ENCODE results near the gene MOGAT2.
"Not testable (repeated sequence)": the region's sequence is repeated elsewhere in the genome, so short reads cannot be mapped to it uniquely, and the experiment has no call there.

Gene MOGAT2

DNA sequence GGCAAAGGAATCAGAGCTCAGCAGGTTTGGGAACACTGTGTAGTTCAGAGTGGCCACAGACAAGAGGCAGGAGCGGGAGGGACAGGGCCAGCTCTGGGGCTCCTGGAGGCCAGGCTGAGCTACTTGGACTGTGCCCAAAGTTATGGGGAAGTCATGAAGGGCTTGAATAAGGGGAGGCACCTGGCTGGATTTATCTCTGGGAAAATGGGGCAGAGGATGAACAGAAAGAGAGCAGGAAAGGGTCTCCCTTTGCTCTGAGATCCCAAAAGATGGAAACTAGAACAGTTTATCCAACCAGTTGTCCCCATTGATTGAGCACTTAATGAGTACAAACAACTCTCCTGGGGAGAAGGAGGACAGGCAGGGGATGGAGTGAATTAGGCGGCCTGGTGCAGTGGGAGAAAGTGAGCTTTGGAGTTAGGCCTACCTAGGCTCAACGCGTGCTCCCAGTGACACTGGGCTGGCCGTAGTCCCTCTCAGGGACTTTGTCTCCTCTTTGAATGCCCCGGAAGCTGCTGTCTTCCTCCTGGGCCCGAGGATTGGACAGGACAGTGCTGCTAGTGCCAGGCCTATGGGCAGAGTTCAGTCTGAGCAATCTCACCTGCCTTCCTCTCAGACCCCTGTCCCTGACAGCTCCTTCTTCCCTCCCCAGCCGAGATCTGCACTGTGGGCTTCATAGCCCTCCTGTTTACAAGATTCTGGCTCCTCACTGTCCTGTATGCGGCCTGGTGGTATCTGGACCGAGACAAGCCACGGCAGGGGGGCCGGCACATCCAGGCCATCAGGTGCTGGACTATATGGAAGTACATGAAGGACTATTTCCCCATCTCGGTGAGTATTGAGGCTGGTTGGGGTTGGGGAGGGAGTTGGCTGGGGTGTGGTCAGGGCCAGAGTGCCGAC lies 2.0 kb downstream of the MOGAT2 start:
- no peak for DNase-seq

DNA sequence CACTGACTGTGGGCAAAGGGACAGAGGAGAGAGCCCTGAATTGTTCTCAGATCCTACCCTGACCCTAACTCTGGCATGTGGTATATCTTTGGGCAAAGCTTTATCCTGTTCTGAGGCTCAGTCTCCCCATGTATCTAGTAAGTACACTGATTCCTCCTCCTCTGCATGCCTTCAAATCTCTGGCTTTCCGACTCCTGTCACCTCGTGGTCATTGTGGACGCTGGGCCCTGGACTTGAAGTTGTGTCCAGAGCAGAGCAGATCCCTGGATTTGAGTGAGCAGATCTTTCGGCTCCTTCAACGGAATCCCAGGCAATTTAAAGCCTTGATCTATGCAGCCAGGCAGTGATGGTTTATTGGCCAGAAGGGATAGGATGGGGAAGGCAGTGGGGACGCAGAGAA lies 3.0 kb downstream of the MOGAT2 start:
- no peak for DNase-seq

DNA sequence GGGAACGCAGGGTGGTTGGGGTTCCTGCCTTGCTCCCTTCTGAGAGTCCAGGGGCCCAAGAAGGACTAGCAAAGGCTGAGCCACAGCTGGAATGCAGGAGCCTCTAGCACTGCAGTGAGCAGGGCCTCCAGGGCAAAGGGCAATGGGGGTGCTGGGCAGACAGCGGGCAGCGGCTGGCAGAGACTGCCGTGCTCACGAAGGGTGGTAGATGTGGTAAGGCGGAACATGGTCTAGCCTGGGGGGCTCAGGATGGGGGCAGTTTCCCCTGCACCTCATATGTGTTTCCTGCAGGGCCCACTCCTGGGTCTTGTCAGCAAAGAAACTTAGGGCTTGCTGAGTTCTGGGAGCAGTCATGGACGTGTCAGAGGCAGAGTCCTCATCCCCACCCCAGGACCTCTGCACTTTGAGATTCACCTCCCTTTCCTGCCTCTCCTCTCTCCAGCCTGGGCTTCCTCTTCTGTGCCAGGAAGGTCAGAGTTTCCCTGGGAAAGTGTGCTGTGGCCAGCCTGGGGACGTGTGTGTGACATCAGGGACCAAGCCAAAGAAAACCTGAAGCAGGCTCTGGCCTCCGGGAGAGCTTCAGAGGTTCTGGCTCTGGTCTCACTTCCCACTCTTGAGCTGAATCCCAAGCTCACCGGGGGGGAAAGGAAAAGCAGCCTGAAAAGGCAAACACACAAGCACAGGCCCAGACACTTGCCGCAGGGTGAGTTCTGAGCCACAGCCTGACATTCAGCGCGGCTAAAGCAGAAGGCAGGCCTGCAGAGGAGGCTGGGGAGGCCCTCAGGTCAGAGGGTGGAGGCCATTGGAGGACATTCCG lies 4.4 kb downstream of the MOGAT2 start:
- DNase-seq, result no peak

DNA sequence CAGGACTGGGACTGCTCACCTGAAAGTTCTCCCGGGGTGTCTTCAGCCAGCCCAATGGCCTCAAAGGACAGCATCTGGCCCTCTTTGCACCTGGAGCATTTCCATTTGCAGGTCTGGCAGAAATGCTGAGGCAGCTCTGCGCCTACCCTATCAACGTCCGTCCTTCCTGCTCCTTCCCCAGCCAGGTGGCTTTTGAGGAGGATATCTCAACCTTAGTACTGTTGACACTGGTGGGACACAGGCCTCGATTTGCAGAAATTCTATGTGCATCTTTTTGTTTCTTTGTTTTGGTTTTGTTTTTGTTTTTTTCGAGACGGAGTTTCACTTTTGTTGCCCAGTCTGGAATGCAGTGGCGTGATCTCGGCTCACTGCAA lies 5.0 kb downstream of the MOGAT2 start:
- DNase-seq, result no peak

DNA sequence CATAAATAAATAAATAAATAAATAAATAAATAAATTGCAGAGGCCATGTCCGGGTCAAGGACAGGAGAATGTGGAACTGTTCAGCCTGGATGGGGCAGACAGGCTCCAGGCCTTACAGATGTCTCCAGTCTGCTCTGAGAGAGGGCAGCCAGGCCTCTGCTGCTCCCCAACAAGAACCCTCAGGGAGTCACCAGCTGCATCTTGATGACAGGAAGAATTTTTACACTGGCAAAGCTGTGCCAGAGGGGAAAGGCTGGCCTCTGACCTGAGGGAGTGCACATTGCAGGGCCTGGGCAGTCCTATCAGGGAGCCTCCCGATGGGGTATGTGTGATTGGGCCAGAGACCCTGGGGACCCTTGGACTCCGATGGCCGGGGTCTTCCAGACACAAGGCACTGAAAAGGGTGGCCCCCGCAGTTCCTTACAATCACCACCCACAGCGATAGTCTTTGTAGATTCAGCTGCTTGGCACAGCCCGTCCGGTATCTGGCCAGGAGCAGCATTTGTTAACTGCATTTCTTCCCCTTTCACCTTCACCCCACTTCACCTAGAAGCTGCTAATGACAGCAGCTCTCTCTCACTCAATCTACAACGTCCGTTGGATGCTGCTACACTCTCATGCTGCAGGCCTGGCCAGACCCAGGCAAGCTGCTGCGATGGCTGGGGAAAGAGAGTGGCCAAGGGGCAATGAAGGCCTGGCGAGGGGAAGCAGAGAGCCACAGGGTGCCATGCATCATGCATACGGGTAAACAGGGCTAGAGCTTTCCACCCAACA lies 8.1 kb downstream of the MOGAT2 start:
- no peak for DNase-seq

DNA sequence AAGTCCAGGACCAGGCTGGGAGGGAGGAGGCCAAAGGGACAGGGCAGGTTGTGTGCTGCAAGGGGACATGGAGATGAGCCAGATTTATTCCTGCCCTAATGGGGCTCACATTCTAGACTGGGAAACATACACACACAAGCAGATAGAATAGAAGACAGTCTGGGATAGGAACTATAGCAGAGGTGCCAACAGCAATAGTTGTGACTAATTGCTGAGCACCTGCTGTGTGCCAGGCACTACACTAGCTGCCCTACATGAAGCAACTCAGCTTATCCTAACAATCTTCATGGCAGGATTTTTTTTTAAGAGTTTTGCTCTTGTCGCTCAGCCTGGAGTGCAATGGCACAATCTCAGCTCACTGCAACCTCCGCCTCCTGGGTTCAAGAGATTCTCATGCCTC lies 11.4 kb downstream of the MOGAT2 start:
- DNase-seq, result no peak

DNA sequence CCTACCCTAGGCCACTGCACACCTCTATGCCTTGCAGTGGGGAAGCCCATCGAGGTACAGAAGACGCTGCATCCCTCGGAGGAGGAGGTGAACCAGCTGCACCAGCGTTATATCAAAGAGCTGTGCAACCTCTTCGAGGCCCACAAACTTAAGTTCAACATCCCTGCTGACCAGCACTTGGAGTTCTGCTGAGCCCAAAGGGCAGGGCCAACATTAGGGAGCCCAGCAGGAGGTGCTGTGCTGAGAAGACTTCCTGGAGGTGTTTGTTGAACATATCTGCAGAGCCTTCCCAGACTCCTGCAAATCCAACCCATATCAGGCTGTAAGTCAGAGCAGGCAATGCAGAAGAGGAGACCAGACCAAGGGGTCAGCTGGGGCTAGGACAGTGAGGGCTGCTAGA lies 13.5 kb downstream of the MOGAT2 start:
- no peak for DNase-seq

DNA sequence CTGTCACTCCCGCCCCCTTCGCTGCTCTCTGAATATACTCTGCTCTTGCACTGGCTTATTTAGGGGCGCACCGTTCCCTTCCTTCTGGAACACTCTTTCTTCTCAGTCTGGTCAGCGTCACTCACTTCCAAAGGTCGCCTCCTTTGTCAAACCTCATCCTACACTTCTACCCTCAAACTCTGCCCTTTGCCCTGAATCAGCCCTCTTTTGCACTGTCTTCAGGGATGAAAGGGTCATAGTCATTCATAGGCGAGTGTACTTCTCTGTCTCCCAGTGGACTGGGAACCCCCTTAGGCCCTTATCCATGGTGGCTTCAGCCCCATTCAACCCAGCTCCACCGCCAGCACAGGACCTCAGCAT lies 15.4 kb downstream of the MOGAT2 start:
- DNase-seq, result no peak

DNA sequence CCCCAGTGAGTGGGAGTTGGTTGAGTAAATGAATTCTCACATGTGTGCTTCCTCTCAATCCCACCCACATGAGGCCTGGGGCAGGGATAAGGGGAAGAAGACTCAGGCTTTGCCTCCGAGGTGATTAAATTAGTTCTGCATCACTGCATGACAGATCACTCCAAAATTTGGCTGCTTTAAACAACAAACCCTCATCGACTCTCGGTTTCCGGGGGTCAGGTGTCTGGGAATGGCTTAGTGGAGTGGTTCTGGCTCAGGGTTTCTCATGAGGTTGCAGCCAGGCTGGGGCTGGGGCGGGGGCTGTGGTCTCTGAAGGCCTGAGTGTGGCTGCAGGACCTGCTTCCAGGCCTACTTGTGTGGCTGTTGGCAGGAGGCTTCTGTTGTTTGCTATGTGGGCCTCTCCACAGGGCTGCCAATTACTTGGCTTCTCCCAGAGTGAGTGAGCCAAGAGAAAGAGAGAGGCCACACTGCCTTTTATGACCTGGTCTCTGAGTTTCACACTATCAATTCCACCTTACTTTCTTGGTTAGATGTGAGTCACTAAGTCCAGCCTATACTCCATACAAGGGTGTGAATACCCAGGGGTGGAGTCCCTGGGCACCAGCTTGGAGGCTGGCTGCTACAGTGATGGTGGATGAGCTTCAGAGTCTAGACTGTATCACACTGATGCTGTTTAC lies 15.9 kb downstream of the MOGAT2 start:
- no peak for DNase-seq

DNA sequence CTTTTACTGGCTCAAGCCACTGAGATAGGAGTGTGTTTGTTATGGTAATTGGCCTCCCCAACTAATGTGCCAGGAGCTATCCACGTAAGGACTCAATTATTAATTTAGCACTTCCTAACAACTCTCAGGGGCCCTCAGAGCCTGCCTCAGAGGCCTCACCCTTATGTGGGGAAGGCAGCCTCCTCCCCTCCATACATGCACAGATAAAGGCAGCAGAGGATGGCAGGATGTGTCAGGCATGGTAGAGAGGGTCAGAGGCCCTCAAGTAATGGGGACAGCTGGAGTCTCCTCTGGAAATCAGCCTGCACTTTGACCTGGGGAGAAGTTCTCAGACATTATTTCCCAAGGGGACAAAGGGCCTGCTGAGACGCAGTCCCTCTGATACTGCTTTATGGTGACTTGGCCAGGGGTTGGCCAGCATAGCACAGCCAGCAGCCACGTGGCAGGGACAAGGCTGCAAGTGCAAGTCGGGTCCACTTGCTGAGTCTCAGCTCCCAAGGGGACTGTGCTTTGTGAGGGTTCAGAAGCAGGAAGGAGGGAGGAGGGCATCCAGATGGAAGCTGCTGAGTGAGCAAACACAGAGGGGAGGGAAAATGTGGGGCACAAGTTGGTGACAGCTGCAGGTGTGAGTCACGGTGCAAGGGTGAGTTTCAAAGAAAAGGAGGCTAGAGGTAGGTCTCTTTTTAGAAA lies 17.0 kb downstream of the MOGAT2 start:
- no peak for DNase-seq

DNA sequence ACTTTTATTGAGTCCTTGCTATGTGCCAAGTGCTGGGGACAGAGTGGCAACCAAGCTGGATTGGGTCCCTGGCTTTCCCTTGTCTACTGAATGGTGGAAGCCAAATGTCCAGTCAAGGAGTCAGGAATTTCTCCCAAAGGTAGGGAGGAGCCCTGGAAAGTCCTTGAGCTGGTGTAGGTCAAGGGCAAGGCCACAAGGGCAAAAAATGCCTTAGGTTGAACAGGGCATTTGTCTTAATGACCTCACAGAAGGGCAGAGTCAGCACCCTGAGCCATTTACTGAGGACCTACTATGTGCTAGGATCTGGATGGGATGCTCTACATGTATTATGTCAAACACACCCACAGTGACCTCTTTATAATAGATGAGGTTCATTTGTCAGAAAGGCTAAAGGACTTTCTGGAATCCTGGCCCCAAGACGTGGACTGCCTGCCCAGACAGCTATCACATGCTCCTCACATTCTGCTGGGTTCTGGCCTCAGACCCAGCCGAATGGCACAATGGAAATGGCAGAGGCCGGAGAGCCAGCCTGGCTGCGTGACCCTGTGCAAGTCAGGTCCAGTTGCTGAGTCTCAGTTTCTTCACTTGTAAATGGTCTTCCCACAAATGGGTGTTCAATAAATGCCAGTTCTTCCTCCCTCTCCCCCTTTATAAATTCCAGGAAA lies 17.7 kb downstream of the MOGAT2 start:
- DNase-seq, result no peak

DNA sequence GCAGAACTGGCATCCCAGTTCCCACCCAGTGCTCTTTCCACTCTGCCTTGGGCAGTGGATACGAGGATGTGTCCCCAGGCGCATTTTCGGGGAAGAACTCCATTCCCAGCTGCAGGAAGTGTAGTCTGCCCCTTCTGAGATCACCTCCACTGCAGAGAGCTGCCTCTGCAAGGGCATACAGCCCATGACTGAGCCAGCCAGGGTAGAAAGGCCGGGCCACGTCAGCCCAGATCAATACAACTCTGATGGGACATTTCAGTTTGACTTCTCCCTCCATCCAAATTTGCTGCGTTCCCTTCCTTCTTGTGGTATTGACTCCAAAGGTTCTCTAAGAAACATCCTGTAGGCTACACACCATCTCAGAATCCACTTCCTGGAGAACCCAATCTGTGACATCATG lies 19.7 kb downstream of the MOGAT2 start:
- DNase-seq, result no peak

DNA sequence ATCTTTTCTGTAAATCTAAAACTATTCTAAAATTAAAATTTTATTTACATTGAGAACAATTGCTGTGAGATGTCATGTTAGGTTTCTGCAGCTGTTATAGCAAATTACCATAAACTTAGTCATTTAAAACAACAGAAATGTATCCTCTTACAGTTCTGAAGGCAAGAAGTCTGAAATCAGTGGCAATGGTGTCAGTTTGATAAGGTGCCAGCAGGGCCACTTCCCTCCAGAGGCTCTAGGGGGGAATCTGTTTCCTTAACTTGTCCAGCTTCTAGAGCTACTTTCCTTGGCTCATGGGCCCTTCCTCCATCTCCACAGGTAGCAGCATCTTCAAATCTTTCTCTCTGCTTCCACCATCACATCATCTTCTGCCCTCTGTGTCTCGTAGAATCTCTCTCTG lies 23.0 kb downstream of the MOGAT2 start:
- no peak for DNase-seq

DNA sequence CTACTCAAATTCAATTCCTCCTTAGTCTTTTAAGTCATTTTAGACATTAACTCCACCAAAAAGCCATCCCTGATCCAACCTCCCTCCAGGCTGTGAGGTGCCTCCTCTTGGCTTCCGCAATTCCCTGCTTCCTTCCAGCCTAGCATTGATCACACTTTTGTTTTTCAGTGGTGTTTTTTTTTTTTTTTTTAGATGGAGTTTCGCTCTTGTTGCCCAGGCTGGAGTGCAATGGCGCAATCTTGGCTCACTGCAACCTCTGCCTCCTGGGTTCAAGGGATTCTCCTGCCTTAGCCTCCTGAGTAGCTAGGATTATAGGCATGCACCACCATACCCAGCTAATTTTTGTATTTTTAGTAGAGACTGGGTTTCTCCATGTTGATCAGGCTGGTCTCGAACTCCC lies 25.5 kb downstream of the MOGAT2 start:
- DNase-seq, result not testable (repeated sequence)

DNA sequence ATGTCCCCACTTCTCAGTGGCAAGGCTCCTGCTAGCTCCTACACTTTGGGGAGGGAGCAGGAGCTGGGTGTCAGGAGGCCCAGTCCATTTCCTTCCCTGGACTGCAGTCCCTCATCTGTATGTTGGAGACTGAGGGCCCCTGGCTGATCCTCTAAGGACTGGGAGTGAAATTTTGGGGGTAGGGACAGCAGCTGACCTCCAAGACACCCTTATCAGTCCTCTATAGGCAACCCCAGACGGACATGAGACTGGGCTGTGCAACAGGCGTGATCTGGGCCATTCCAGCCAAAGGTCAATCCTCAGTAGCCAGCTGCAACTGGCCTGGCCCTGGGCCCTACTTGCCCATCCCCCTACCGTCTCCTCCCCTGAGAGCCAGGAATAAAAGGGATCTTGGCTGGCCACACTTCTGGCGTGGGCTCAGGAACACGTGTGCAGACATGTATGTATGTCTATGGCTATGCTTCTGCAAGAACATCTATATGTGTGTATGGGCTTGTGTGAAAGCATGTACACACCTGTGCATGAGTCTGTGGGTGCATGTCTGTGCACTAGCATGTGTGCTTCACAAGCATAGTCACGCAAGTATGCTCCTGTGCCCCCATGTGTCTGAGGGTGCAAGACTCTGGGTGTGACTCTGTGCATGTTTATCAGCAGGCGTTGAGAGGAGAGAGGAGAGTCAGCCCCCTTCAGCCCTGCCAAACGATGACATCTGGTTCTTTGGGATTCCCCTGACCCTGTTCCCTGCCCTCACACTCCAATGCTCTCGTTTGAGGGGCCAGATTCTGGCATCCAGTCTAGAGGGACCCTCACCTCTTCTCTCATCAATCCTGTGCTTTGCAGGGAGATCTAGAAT lies 26.3 kb downstream of the MOGAT2 start:
- DNase-seq, result no peak

DNA sequence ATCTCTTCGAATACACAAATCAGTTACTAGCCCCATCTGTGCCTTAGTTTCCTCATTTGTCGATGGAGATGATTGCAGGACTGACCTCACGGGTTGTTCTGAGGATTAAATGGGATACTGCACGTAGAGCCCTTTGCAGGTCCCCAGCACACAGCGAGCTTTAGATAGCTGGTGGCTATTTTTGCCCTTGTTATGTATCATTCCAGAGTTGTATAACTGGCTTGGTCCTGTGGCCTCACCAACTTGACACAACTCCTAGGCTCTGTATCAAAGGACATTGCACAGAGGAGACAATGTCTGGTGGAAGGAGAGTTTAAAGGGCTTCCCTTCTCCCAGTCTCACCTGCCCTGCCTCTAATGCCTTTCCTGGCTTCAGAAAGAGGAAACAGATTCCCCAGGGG lies 28.2 kb downstream of the MOGAT2 start:
- no peak for DNase-seq

DNA sequence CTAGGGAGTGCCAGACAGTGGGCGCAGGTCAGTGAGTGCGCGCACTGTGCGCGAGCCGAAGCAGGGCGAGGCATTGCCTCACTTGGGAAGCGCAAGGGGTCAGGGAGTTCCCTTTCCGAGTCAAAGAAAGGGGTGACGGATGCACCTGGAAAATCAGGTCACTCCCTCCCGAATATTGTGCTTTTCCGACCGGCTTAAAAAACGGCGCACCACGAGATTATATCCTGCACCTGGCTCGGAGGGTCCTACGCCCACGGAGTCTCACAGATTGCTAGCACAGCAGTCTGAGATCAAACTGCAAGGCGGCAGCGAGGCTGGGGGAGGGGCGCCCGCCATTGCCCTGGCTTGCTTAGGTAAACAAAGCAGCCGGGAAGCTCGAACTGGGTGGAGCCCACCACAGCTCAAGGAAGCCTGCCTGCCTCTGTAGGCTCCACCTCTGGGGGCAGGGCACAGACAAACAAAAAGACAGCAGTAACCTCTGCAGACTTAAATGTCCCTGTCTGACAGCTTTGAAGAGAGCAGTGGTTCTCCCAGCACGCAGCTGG lies 31.2 kb downstream of the MOGAT2 start:
- DNase-seq, result not testable (repeated sequence)

DNA sequence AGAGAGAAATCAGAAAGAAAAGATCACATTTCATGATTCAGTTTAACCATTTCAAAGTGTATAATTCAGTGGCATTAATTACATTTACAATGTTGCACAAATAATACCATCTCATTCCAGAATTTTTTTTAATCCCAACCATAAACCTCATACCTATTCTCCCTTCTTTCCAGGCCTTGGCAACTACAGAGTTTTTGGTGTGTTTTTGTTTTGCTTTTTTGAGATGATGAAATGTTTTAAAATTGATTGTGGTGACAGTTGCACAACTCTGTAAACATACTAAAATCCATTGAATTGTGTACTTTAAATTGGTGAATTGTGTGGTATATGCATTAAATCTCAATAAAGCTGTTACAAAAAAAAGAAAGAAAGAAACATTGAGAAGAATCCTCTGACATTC lies 37.3 kb downstream of the MOGAT2 start:
- DNase-seq, result not testable (repeated sequence)

DNA sequence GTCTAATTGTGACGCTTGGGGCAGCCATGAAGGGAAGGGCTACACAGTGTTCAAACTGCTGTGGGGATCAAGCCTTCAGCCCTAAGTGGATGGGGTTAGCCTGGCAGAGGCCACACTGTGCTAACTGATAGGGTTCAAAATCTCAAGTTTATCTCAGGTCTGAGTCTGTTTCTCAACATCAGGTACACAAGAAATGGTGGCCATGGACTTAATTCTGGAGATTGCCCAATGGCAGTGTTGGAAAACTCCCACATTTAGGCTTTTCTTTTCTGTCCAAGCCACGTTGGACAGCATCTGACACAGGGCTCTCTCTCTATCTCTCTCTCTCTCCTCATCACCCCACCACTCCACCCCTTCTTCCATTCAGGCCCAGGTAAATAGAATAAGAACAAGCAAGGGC lies 40.0 kb downstream of the MOGAT2 start:
- no peak for DNase-seq

DNA sequence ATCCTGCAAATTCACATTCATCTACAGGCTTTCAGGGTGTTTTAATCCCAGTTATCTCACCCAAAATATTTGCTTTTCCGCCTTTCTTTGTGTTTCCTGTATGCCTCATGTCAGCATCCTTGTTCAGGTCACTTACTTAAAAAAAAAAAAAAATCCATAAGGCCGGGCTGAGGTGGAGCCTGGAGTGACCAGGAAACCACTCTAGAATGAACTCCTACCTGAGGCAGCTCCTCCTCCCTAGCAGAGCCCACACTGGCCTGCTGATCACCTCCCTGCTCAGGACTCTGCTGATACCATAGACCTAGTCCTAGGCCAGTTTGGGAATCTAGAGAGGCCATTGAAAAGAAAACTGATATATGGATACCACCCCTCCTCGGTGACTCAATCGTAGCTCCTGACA lies 42.2 kb downstream of the MOGAT2 start:
- DNase-seq, result no peak
